Stimulated activated CD4-positive, alpha-beta T cell treated with anti-CD3 and anti-CD28 coated beads, Interleukin-1b, Interleukin-23, amount 100 ng/mL, for 1 hour (primary cell): Measurements from ENCODE around the gene KIF26B.
"Not testable (repeated sequence)": the region's sequence is repeated elsewhere in the genome, so short reads cannot be mapped to it uniquely, and the experiment has no call there.

ENCODE experiments used
- DNase-seq, 2 donors: peaks; one replicate each; pipeline ENCODE4 v3.0.0-alpha.2; 2020; ENCODE audit warnings: low read depth in 2 of 2

KIF26B gene

GRCh38 chr1:245694753-245695195 lies 540.0 kb downstream of the KIF26B start:
- DNase-seq: no peak

GRCh38 chr1:245695211-245695610 lies 540.4 kb downstream of the KIF26B start:
- DNase-seq: no peak

- not testable (repeated sequence) for DNase-seq
These were observed 540.9 kb downstream of the KIF26B start for GRCh38 chr1:245695701-245696100.

GRCh38 chr1:245698116-245698515 lies 543.3 kb downstream of the KIF26B start:
- DNase-seq: no peak

- DNase-seq: no peak
These were observed 544.1 kb downstream of the KIF26B start for GRCh38 chr1:245698860-245699259.

- no peak for DNase-seq
These were observed 545.8 kb downstream of the KIF26B start for GRCh38 chr1:245700631-245701030.

GRCh38 chr1:245701631-245702030 lies 546.8 kb downstream of the KIF26B start:
- DNase-seq: no peak

- no peak for DNase-seq
These were observed 547.6 kb downstream of the KIF26B start for GRCh38 chr1:245702346-245702745.

GRCh38 chr1:245704341-245704740 lies 549.6 kb downstream of the KIF26B start:
- no peak for DNase-seq

- DNase-seq: no peak
These were observed 550.0 kb downstream of the KIF26B start for GRCh38 chr1:245704765-245705164.

GRCh38 chr1:245707941-245708340 lies 553.2 kb downstream of the KIF26B start:
- DNase-seq: no peak

- DNase-seq: no peak
These were observed 556.4 kb downstream of the KIF26B start for GRCh38 chr1:245710961-245711903.

- DNase-seq: not testable (repeated sequence)
These were observed 559.2 kb downstream of the KIF26B start for GRCh38 chr1:245714027-245714426.

- no peak for DNase-seq
These were observed 560.5 kb downstream of the KIF26B start for GRCh38 chr1:245715291-245715701.

- no peak for DNase-seq
These were observed 561.2 kb downstream of the KIF26B start for GRCh38 chr1:245715970-245716369.

- no peak for DNase-seq
These were observed 561.8 kb downstream of the KIF26B start for GRCh38 chr1:245716561-245716960.

- DNase-seq: no peak
These were observed 562.8 kb downstream of the KIF26B start for GRCh38 chr1:245717611-245718010.

- DNase-seq: no peak
These were observed 563.3 kb downstream of the KIF26B start for GRCh38 chr1:245718123-245718522.

- no peak for DNase-seq
These were observed 564.2 kb downstream of the KIF26B start for GRCh38 chr1:245718951-245719350.

GRCh38 chr1:245721488-245721887 lies 566.7 kb downstream of the KIF26B start:
- no peak for DNase-seq

GRCh38 chr1:245728035-245728434 lies 573.2 kb downstream of the KIF26B start:
- DNase-seq: not testable (repeated sequence)

- no peak for DNase-seq
These were observed 576.0 kb downstream of the KIF26B start for GRCh38 chr1:245730801-245731200.

GRCh38 chr1:245740336-245740735 lies 585.6 kb downstream of the KIF26B start:
- not testable (repeated sequence) for DNase-seq
